ENCODE results near the gene DMGDH. TPM values are rescaled to one million over a fixed set of nuclear protein-coding genes. Genes with fewer than 3 reads are reported as not detected.

DMGDH gene
- total RNA-seq, 1 donor from 2014 or later = 1.1 TPM

GRCh38 chr5:79070350-79070667, 835 bp upstream of the DMGDH start:
- Mint-ChIP-seq H3K4me1 (ENCODE audit: unreplicated experiment) (no peaks in the 10 kb centered on the region), H3K9me3 (ENCODE audit: unreplicated experiment) (peaks cover 3% of the 10 kb centered on the region), H3K27me3 (ENCODE audit: unreplicated experiment) (peaks cover 3% of the 10 kb centered on the region), H3K4me3 (ENCODE audit: unreplicated experiment) (no peak overlapping the region), H3K36me3 (ENCODE audit: unreplicated experiment) (no peaks in the 10 kb centered on the region), H3K27ac (ENCODE audit: unreplicated experiment) (no peak overlapping the region)
- no peak for DNase-seq (ENCODE audit: extremely low spot score, unreplicated experiment)
- no peak for TF ChIP-seq CTCF (IDR thresholded peaks at IDR 0.05)

DNA sequence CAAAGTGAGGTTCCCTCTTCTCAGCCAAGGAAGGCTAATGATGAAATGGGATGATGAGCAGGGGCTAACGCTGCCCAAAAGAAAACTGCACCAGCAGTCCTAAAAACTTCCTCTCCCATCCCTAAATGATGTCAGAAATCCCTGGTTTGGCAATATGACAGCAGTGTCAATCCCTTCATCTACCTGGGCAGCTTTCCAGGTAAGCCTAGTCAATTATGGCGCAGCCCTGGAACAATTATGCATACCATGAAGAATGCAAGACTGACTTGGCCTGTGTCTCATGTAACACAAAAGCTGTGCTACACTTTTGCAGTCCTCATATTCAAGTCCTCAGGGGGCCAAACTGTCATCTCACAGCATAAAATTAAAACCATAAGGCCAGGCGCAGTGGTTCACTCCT, 7.0 kb downstream of the DMGDH start:
- H3K4me1 Mint-ChIP-seq (ENCODE audit: unreplicated experiment) = no peaks in the 10 kb centered on the region
- H3K36me3 Mint-ChIP-seq (ENCODE audit: unreplicated experiment) = no peaks in the 10 kb centered on the region
- no peak overlapping the region for H3K4me3 Mint-ChIP-seq (ENCODE audit: unreplicated experiment)
- H3K27ac Mint-ChIP-seq (ENCODE audit: unreplicated experiment) = no peak overlapping the region
- no peaks in the 10 kb centered on the region for H3K9me3 Mint-ChIP-seq (ENCODE audit: unreplicated experiment)
- peaks cover 28% of the 10 kb centered on the region for H3K27me3 Mint-ChIP-seq (ENCODE audit: unreplicated experiment)
- TF ChIP-seq CTCF (IDR thresholded peaks at IDR 0.05) = no peak
- no peak for DNase-seq (ENCODE audit: extremely low spot score, unreplicated experiment)

DNA sequence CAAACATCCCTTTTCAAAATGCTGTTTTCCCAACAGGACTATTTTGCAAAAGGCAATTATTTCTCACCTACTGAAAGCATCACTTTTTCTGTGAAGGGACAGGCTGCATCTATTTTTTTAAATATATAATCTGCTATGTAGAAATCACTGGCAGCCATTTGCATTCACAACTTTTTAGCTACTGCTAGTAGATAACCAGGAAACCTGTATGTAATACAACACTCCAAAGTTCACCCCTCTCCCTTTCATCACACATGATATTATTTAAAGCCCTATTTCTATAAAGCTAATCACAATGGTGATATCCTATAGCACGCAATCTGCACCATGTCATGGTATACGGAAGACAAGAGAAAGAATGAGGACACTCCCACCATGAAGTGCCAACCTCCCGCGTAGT, 9.8 kb downstream of the DMGDH start:
- no peaks in the 10 kb centered on the region for H3K36me3 Mint-ChIP-seq (ENCODE audit: unreplicated experiment)
- TF ChIP-seq CTCF (IDR thresholded peaks at IDR 0.05) = no peak
- no peak for DNase-seq (ENCODE audit: extremely low spot score, unreplicated experiment)
- H3K27me3 Mint-ChIP-seq (ENCODE audit: unreplicated experiment) = peaks cover 38% of the 10 kb centered on the region
- no peak overlapping the region for H3K4me3 Mint-ChIP-seq (ENCODE audit: unreplicated experiment)
- no peaks in the 10 kb centered on the region for H3K9me3 Mint-ChIP-seq (ENCODE audit: unreplicated experiment)
- H3K27ac Mint-ChIP-seq (ENCODE audit: unreplicated experiment) = no peak overlapping the region
- H3K4me1 Mint-ChIP-seq (ENCODE audit: unreplicated experiment) = no peaks in the 10 kb centered on the region

DNA sequence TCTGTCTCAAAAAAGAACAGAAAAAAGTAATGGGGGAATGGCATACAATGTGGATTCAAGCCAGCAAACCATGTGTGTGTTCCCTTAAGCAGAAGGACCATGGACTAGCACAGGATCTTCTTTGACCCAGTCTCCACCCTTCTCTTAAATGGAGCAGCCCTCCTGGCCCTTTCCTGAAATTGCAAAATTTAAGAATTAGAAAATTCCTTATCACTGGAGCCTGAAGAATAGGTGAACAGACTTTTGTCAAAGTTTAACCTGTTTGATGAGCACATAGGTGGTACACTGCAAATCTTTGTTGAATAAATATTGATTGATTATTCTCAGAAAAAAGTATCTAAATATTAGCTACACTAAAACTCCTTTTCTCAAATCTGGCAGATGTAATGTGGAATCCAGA, 12.6 kb downstream of the DMGDH start:
- Mint-ChIP-seq H3K36me3 (ENCODE audit: unreplicated experiment) (no peaks in the 10 kb centered on the region), H3K4me1 (ENCODE audit: unreplicated experiment) (no peaks in the 10 kb centered on the region), H3K9me3 (ENCODE audit: unreplicated experiment) (no peaks in the 10 kb centered on the region), H3K27me3 (ENCODE audit: unreplicated experiment) (peaks cover 40% of the 10 kb centered on the region), H3K4me3 (ENCODE audit: unreplicated experiment) (no peak overlapping the region), H3K27ac (ENCODE audit: unreplicated experiment) (no peak overlapping the region)
- DNase-seq (ENCODE audit: extremely low spot score, unreplicated experiment) = no peak
- TF ChIP-seq CTCF (IDR thresholded peaks at IDR 0.05) = no peak

GRCh38 chr5:79055017-79055416, 14.5 kb downstream of the DMGDH start:
- Mint-ChIP-seq H3K4me3 (ENCODE audit: unreplicated experiment) (no peak overlapping the region), H3K27me3 (ENCODE audit: unreplicated experiment) (peaks cover 42% of the 10 kb centered on the region), H3K27ac (ENCODE audit: unreplicated experiment) (no peak overlapping the region), H3K9me3 (ENCODE audit: unreplicated experiment) (no peaks in the 10 kb centered on the region), H3K36me3 (ENCODE audit: unreplicated experiment) (no peaks in the 10 kb centered on the region), H3K4me1 (ENCODE audit: unreplicated experiment) (no peaks in the 10 kb centered on the region)
- DNase-seq (ENCODE audit: extremely low spot score, unreplicated experiment) = no peak
- no peak for TF ChIP-seq CTCF (IDR thresholded peaks at IDR 0.05)

Data from osteocyte (in vitro differentiated cells).